ENCODE results near the gene CTBP2. TPM values are rescaled to one million over a fixed set of nuclear protein-coding genes. Genes with fewer than 3 reads are reported as not detected.

CTBP2 gene
- total RNA-seq, 2 experiments from 2014 or later = 0.15 to 0.43 TPM

DNA sequence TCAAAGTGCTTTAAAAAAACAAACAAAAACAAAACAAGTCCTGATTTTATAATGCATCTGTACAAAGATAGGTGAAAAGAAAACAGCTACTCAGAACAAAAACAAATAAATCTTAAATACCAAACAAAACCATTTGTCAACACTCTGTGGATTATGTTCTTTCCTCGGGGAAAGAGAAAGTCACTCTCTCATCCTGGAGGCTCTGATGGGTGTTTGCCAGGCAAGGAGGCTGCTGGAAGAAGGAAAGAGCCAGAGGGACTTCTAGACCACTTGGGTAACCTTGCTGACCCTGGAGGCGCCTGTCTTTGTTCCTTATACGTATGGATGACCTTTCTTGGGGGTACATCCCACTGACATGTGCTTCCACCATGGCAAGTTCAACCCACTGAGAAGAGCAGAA lies 125.7 kb downstream of the CTBP2 start:
- Mint-ChIP-seq H3K4me1 (no peaks in the 10 kb centered on the region), H3K9me3 (no peaks in the 10 kb centered on the region), H3K36me3 (ENCODE audit: low read depth) (no peaks in the 10 kb centered on the region), H3K27me3 (peaks cover 13% of the 10 kb centered on the region), H3K4me3 (no peak overlapping the region), H3K27ac (no peak overlapping the region)
- POLR2A ChIA-PET = no interaction called here
- DNase-seq = no peak
- CTCF ChIA-PET = interaction anchor here (1.9 kb wide), 1 partner anchor 13 kb away, joined by 10 read pairs; no protein-coding TSS in a partner anchor

DNA sequence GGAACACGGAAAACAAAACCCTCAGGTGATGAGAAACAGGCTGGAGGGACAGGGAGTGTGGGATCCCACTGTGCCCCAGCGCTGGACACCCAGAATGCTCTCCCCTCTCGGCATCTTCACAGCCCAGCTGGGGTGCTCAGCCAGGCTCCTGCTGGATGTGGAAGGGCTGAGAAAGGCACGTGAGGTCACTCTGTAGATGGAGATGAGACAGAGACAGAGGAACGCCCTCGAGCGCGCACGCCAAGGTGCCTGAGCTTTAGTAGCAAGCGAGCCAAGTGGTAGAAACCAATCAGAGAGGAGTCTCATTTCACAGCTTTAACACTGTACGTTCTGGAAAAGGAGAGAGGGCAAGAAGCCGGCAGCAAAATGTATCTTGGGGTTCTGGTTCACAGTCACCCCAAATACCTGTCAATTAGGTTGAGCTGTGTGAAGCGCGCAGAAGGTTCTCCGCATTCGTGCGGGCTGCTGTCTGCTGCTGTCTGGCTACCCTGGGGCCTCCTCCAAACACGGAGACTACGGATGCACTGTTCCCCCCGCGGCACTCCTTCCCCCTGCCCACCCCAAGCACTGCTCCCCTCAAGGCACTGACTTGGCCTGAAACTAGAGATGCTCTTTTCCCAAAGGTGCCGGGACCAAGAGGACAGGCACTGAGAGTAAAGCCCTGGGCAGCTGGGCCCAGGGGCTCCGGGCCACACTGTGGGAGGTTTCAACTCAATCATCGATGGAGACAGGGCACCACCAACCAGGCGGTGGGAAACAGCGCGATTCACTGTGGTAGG lies 127.0 kb downstream of the CTBP2 start:
- H3K9me3 Mint-ChIP-seq = no peaks in the 10 kb centered on the region
- no peaks in the 10 kb centered on the region for H3K4me1 Mint-ChIP-seq
- no peak overlapping the region for H3K4me3 Mint-ChIP-seq
- ChIA-PET POLR2A (no interaction called here), CTCF (no interaction called here)
- no peak for DNase-seq
- H3K36me3 Mint-ChIP-seq (ENCODE audit: low read depth) = no peaks in the 10 kb centered on the region
- peaks cover 13% of the 10 kb centered on the region for H3K27me3 Mint-ChIP-seq
- no peak overlapping the region for H3K27ac Mint-ChIP-seq

DNA sequence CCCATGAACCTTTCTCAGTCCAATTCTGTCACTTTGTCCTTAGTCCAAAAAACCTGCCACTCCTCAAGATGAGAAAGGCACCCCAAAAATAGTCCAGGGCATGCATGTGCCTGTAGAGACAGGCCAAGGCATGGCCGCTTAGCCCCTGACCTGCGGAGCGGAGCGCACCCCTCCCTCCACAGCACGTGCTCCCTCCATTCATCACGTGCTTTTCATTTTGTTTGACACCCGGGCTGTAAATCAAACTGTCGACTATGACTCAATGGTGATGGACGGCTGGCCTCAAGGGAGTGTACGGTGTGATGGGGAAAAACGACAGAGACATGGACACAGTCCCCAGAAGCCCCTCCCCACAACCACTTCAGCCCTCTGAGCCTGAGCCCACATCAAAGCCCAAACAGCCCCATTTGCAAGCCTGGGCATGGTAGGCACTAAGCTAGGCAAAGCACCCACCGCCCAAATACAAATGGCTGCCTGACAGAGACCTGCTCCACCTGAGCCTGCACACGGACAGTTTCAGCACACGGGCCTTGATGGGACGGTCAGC lies 127.8 kb downstream of the CTBP2 start:
- POLR2A ChIA-PET = no interaction called here

DNA sequence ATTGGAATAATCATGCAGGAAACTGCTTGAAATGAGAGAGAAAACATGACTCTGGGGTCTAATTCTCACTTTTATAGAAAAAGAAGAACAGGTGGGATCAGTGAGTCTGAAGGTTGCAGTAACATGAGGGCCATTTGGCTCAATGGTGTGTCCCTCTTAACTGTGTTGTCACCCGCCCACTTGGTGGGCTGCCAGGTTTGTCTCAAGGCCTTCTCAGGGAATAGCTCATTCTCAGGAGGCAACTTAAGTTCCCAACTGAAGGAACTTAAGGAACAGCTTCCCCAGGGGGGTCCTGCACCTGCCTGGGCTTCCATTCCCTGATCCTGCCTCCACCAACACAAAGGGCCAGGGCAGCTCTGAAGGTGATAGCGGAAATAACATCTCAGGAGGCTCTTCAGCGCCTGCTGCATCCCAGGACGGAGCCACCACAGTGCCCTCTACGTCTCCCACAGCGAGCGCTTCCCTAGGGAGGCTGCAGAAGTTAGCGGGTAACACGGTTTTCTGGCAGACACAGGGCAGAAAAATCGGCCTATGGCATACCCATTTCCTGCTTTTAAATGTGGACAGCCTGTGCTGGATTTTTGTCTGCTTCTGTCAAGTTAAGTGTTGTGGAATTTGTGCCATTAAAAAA lies 129.7 kb downstream of the CTBP2 start:
- no peaks in the 10 kb centered on the region for H3K4me1 Mint-ChIP-seq
- POLR2A ChIA-PET = no interaction called here
- CTCF ChIA-PET = interaction anchor here (1.0 kb wide), 1 partner anchor 17 kb away, joined by 4 read pairs; no protein-coding TSS in a partner anchor
- H3K27me3 Mint-ChIP-seq = peaks cover 5% of the 10 kb centered on the region
- no peaks in the 10 kb centered on the region for H3K36me3 Mint-ChIP-seq (ENCODE audit: low read depth)
- no peak overlapping the region for H3K4me3 Mint-ChIP-seq
- DNase-seq = no peak
- H3K9me3 Mint-ChIP-seq = no peaks in the 10 kb centered on the region
- no peak overlapping the region for H3K27ac Mint-ChIP-seq

More for the DNA sequence above, 127.8 kb downstream of the CTBP2 start:
- DNase-seq = no peak
- Mint-ChIP-seq H3K9me3 (no peaks in the 10 kb centered on the region), H3K36me3 (ENCODE audit: low read depth) (no peaks in the 10 kb centered on the region), H3K4me3 (no peak overlapping the region), H3K27ac (no peak overlapping the region), H3K27me3 (peaks cover 13% of the 10 kb centered on the region), H3K4me1 (no peaks in the 10 kb centered on the region)
- CTCF ChIA-PET = no interaction called here

DNA sequence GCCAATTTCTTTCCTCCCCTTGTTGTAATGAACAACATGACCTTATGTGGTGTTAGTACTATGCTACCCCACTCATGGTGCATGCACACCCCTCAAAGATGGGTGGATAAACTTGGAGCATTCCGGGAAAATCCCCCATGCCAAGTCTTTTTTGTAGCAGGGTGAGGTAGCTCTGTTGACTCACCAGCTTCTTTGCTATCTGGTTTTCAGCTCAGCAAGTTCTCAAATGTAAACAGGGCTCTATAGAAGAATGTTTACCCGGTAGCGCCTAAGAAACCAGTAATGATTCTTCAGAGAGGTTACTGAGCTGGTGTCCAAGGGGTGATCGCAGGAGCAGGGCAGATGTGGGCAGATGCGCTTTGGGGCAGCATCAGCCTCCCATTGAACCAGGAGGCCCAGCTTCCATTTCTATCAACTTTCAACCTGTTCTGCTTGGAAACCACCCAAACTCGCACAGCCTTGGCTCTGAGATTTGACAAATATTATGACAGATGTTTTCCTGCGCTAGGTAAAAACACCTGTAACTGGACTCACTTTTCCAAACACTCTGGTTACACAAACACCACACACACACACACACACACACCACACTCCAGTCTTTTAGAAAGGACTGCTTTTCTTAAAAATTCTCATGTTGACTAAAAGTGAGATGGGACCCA lies 130.7 kb downstream of the CTBP2 start:
- H3K4me1 Mint-ChIP-seq = no peaks in the 10 kb centered on the region

DNA sequence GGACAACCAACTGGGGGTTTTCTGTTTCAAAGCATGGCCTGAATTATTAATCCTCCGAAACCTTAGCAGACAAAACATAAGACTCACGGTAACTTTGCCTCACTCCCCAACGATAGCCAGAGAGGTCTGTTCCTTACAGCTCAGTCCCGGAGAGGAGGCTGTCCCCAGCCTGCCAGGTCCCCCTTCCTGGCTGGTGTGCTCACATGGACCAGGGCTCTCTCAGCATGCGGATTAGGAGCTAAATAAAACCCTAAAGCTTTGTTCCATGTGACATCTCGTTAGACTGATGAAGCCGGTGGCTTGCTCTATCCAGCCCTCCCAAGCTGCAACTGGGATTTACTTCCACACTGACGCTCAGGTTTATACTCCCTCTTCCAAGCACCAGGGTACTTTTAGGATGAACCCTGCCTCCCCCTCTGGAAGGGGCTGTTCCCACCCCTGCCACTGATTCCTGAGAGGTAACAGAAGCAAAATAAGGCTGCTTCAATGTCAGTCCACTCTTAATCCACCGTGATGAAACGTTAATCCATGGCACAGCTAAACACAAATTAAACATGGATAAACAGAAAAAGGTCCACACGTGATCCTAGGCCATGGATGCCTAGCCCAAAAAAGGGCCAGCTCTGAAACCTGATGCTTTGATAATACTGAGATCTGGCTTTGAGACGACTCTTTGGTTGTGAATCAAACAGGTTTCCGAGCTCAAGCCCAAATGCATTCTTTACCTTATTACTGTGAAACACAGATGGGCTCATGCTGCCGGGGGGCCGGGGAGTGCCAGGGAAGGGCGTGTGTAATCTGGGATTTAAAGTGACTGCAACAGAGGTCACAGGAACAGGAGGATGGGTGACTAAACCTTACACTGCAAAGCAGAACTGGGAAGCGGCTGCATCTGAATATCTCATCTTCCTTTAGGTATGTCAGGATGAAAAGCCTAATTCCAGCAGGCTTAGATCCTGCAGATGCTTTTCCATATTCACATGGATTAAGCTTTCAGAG lies 132.2 kb downstream of the CTBP2 start:
- Mint-ChIP-seq H3K9me3 (no peaks in the 10 kb centered on the region), H3K4me3 (no peak overlapping the region), H3K27me3 (no peaks in the 10 kb centered on the region), H3K4me1 (no peaks in the 10 kb centered on the region), H3K36me3 (ENCODE audit: low read depth) (no peaks in the 10 kb centered on the region), H3K27ac (no peak overlapping the region)
- ChIA-PET CTCF (interaction anchor here (0.6 kb wide), 1 partner anchor 465 kb away, joined by 3 read pairs; no protein-coding TSS in a partner anchor), POLR2A (no interaction called here)
- DNase-seq = no peak

More for the DNA sequence above, 130.7 kb downstream of the CTBP2 start:
- POLR2A ChIA-PET = no interaction called here
- Mint-ChIP-seq H3K36me3 (ENCODE audit: low read depth) (no peaks in the 10 kb centered on the region), H3K27me3 (peaks cover 1% of the 10 kb centered on the region), H3K9me3 (no peaks in the 10 kb centered on the region), H3K27ac (no peak overlapping the region), H3K4me3 (no peak overlapping the region)
- CTCF ChIA-PET = interaction anchor here (1.1 kb wide), 1 partner anchor 18 kb away, joined by 3 read pairs; no protein-coding TSS in a partner anchor
- no peak for DNase-seq

DNA sequence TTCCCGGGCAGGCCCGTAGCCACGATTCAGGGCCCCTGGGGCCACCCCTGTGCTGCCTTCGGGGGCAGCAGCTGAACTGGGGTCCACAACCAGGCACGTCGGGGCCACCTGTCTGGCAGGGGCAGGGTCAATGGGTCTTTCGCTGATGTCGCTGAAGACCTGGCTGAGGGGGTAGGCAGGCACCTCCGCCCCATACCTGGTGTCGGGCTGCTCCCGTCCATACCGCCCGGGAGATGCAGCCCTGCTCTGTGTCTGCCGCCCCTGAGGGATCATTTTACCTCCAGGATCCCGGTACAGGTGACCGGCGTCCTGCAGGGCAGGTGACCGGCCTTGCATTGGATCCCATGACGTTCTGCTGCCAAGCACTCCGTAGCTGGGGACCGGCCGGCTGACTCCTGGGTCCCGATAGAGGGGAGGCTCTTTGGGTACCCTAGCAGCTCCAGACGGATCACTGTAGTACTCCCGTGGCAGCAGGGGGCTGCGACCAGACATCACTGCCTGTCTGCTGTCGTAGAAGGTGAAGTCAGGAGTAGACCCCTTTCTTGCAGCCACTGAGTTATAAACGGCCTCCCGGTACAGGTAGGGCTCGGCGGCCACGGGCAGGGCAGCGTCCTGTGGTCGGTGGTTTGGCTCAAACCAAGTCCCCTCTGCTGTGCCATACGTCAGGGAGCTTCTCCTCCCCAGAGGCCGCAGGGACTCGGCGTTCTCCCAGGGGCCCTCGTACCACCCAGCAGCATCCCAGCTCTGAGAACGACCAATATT lies 133.2 kb downstream of the CTBP2 start:
- Mint-ChIP-seq H3K27ac (no peak overlapping the region), H3K4me3 (no peak overlapping the region), H3K36me3 (ENCODE audit: low read depth) (no peaks in the 10 kb centered on the region), H3K27me3 (no peaks in the 10 kb centered on the region), H3K4me1 (no peaks in the 10 kb centered on the region), H3K9me3 (no peaks in the 10 kb centered on the region)
- CTCF ChIA-PET = no interaction called here
- POLR2A ChIA-PET = no interaction called here
- DNase-seq = no peak

DNA sequence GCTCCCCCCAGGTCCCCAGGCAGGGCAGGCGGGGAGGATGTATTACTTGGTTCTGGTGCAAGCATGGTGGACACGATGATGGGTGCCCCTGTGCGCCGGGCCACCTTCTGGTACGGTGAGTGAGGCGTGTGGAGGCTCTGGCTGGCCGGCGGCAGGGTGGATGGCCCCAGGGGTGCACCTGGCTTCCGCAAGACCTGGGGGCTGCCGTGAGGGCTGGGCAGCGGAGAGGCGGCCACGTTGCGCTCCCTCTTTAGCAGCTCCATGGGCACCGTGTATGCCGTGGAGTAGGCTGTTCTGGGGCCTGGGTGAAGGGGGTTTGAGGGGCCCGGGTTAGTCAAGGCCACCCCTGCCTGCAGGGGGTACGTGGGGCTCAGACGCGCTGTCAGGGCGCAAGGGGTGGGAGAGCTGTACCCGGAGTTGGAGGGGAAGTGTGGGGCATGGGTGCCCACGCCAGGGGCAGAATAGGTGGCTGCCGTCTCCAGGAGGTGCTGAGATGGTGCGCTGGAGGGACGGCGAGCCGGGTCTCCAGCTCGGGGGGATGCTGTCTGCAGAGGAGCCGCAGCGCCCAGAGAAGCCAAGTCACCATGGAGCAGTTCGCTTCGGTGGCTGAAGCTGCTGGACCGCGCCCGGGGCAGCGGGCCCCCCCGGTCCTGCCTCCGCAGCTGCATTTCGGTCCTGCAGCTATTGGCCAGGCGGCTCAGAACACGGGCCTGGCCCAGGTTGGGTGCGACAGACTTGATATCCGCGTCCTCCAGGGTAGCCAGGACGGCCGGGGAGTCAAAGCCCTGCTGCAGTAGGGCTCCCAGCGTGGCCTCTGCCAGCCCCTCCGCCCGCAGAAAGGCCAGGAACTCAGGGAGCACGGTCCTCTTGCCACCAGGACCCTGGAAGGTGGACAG lies 134.1 kb downstream of the CTBP2 start:
- Mint-ChIP-seq H3K4me3 (no peak overlapping the region), H3K4me1 (no peaks in the 10 kb centered on the region), H3K27ac (no peak overlapping the region), H3K9me3 (no peaks in the 10 kb centered on the region), H3K27me3 (no peaks in the 10 kb centered on the region), H3K36me3 (ENCODE audit: low read depth) (no peaks in the 10 kb centered on the region)
- ChIA-PET POLR2A (no interaction called here), CTCF (no interaction called here)
- DNase-seq = no peak

DNA sequence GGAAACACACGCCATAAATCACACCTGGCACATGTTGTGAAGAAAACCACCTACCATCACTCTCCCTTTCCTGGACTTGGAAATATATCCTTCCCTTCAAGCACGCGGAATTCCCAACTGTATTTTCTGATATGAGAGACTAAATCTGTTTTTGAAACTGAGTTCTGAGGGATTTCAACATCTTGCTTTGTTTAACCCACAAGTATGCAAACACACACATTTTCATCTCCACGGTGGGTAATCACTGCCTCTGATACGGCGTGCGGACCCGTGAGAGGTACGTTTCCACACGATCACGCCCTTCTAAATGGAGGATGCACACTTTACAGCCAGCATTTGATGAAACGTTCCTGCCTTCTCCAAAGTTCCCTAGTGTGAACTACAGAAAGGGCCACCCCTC lies 135.0 kb downstream of the CTBP2 start:
- no peak for DNase-seq
- Mint-ChIP-seq H3K27me3 (no peaks in the 10 kb centered on the region), H3K4me3 (no peak overlapping the region), H3K4me1 (no peaks in the 10 kb centered on the region), H3K27ac (no peak overlapping the region), H3K36me3 (ENCODE audit: low read depth) (no peaks in the 10 kb centered on the region), H3K9me3 (no peaks in the 10 kb centered on the region)
- CTCF ChIA-PET = no interaction called here
- POLR2A ChIA-PET = no interaction called here

DNA sequence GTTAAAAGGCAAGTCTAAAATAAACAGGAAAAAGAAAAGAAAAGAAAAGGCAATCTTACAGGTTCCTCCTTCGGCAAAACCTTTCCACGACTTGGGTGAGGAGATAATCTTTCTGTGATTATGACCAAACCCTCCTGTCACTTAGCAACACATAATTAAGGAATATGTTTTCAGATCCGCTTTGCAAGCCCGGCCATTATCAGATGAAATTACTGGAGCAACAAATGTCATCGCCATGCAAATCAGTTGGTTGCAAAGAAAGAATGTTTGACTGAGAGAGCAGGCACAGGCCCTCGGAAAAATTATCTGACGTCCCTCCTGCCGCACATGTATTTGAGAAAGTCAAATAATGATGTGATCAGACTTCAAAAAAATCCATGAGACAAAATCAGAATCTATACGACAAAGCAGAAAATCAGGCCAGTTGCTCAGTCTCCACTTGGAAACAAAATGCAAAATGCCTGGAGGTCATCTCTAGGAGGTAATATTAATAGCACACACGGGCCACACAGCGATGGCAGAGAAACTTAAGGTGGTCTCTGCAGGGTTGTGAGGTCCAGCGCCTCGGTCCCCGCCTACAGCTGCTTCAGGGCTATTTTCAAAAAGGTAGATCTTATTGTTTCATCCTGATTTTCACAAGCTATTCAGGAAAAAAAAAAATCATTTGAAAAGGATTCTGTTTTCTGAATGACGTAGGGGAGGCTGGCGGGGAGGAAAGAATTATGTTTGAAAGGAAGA lies 135.7 kb downstream of the CTBP2 start:
- Mint-ChIP-seq H3K36me3 (ENCODE audit: low read depth) (no peaks in the 10 kb centered on the region), H3K27ac (no peak overlapping the region), H3K27me3 (peaks cover under 1% of the 10 kb centered on the region), H3K4me3 (no peak overlapping the region), H3K4me1 (no peaks in the 10 kb centered on the region), H3K9me3 (no peaks in the 10 kb centered on the region)
- CTCF ChIA-PET = no interaction called here
- no peak for DNase-seq
- POLR2A ChIA-PET = no interaction called here
